ENCODE measurements around the gene TBC1D10A. TPM values are rescaled to one million over a fixed set of nuclear protein-coding genes. Genes with fewer than 3 reads are reported as not detected.
"Not testable (repeated sequence)": the region's sequence is repeated elsewhere in the genome, so short reads cannot be mapped to it uniquely, and the experiment has no call there.

TBC1D10A gene
- total RNA-seq, 2 donors from 2014 or later, result 27.2 to 36.9 TPM

DNA sequence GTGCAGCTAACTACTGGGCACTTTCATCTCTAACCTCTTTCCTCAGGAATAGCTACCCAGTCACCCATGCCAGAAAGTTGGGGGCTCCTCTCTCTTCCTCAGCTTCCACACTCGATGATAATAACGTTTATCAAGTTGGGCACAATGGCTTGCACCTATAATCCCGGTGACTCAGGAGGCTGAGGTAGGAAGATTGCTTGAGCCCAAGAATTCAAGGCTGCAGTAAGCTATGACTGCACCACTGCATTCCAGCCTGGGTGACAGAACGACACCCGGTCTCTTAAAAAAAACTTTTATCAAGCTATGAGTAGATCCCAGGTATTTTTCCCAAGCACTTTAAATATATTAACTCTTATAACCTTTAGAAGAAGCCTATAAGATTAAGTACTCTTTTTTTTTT lies 27.9 kb upstream of the TBC1D10A start:
- Mint-ChIP-seq H3K27ac (peak overlapping the region; percentile 72 to 93), H3K9me3 (no peaks in the 10 kb centered on the region), H3K36me3 (peaks cover 25 to 37% of the 10 kb centered on the region in 2 donors)
- no peak for ATAC-seq
- DNase-seq (ENCODE audit: low spot score in 2 of 2), result no peak

DNA sequence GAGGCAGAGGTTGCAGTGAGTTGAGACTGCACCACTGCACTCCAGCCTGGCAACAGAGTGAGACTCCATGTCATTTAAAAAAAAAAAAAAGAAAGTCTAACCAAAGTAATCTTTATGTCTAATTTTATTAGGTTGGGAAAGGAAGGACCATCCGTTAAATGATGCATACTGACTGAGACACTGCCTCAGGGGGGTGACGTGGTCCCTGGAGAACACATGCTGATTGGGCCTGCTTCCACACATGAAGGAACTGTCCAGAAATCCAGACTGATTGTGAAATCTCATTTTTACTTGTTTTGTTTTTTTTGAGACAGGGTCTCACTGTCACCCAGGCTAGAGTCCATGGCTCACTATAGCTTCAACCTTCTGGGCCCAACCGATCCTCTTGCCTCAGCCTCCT lies 24.5 kb upstream of the TBC1D10A start:
- Mint-ChIP-seq H3K36me3 (peaks cover 28 to 45% of the 10 kb centered on the region in 2 donors), H3K9me3 (no peaks in the 10 kb centered on the region), H3K27ac (peak overlapping the region in 1 of 2 donors; percentile 72)
- no peak for ATAC-seq
- no peak for DNase-seq (ENCODE audit: low spot score in 2 of 2)

DNA sequence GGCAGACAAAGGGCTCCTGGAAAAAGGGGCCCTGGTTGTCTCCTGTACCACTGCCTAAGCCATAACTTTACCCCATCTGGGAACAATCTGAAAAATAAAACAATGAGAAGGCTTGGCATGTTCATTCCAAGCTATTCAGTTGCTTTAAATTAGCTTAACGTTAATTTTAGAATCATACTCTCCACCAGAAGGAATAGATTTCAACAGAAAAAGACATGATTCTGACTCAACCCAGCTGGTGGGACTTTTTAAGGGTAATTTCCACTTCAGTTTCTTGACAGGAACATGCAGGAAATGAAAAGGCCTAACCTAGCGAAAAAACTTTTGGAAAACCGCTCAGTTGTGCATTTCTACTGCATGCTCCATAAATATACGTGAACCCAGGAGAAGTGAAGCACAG lies 22.1 kb upstream of the TBC1D10A start:
- H3K36me3 Mint-ChIP-seq, result peaks cover 18 to 51% of the 10 kb centered on the region in 2 donors
- ATAC-seq (no peak), DNase-seq (ENCODE audit: low spot score in 2 of 2) (no peak)
- H3K9me3 Mint-ChIP-seq, result no peaks in the 10 kb centered on the region
- peak overlapping the region; percentile 80 to 92 for H3K27ac Mint-ChIP-seq

DNA sequence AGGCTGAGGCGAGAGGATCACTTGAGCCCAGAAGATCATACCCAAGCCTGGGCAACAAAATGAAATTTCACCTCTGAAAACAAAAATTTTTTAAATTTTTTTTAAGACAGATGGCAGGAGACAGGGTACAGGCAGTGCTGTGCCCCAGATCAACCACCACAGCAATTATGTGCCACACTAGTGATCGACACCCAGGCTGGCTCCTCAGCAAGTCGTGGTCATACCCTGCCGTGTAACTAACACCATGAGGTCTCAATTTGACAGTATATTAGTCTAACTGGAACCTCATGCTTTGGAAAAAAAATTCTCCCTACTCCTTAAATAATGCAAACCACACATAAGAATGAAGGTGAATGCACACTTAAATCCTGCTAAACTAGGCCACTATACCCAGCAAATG lies 21.7 kb upstream of the TBC1D10A start:
- no peaks in the 10 kb centered on the region for H3K9me3 Mint-ChIP-seq
- H3K36me3 Mint-ChIP-seq, result peaks cover 17 to 55% of the 10 kb centered on the region in 2 donors
- peak overlapping the region; percentile 80 to 92 for H3K27ac Mint-ChIP-seq
- DNase-seq (ENCODE audit: low spot score in 2 of 2) (no peak), ATAC-seq (no peak)

DNA sequence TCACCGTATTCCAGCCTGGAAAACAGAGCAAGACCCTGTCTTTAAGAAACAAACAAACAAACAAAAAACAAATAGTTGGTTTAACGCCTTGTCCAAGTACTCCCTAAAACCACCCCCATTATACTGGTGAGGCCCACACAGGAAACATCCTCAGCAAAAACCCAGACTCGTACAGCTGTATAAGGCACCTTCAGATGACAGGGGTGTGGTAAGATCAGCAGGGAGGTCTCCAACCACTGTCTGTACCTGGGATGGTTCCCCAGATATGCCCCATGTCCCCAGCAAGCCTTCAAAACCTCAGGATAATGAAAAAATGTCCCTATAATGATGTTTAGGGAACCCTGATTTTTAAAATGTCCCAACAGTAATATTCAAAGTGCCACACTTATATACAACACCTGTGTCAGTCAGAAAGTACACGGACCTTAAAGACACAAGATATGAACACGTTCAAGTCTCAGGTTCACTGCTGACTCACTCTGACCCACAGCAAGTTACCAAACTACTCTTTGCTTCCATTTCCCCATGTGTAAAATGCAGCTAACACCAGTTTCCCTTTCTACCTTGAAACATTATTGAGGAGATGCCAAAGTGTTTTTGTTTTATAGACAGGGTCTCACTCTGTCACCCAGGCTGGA lies 20.6 kb upstream of the TBC1D10A start:
- Mint-ChIP-seq H3K27ac (peak overlapping the region; percentile 44 to 80), H3K36me3 (peaks cover 21 to 61% of the 10 kb centered on the region in 2 donors), H3K9me3 (no peaks in the 10 kb centered on the region)
- ATAC-seq (peak; percentile 79 to 89), DNase-seq (ENCODE audit: low spot score in 2 of 2) (no peak)

DNA sequence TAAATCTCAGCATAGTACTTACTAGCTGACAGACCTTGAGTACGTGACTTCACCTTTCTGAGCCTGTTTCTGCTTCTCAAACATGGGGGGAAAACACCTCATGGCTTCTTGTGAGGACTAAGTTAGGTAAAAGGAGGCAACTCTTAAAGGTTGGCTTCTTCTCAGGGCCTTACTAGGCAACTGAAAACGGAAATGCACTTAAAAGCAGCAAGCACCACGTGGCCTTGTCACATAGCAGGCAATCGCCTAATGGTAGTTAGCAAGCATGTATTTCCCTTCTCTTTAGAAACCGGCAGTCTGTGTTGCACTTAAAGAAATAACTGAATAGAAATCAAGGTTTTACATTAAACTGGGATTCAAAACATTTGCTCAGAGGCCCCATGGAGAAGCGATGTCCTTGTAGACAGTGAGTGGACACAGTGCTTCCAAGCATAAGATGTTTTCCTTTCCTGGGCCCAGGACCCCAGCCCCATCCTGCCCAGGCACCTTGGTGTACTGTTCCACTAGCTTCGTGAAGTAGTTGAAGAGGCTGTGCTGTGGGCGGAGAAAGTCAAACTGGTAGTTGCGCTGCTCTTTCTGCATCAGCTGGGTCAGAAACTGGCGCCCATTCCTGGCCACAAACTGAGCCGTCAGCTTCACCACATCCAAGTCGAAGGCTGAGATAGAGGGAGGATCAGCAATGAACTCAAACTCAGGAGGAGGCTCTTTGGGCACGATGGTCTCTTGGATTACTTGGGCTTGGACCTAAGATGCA lies 17.9 kb upstream of the TBC1D10A start:
- Mint-ChIP-seq H3K9me3 (no peaks in the 10 kb centered on the region), H3K27ac (peak overlapping the region; percentile 7 to 20), H3K36me3 (peaks cover 29 to 58% of the 10 kb centered on the region in 2 donors)
- peak; percentile 44 to 50 for ATAC-seq
- DNase-seq (ENCODE audit: low spot score in 2 of 2), result peak in 1 of 2 donors; percentile 22

DNA sequence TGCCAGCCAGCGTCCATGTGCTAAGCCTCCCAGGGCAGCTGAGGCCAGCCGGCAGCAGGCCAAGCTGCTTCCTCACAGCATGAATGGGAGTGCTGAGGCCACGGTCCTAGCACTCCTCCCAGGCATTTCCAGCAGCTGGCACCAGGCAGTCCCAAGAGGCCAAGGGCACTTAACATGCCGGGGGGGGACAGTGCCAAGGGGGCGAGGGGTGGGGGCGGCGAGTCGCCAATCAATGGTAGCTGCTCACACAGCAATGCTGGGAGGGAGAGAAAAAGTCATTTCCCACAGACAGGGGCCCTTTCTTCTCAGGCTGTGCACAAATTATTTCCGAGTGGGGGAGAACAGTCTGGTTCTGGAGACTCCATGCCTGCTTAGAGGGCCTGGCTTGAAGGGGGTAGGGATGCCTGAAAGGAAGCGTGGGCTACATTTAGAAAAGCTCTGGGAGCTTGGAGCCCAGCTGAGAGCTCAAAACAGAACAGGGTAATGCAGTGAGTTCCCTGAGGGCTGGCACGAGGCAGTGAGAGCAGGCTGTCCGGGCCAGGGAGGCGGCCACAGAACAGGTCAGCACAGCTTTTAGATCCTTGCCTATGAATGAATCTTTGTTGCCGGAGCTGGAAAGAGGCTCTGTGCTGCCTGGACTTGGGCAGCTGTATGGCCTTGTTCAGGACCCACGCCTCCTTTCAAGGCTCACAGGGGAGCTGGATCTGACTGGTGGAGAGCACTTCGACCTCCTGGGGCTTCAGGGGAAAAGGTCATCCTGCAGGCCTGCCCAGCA lies 14.4 kb upstream of the TBC1D10A start:
- ATAC-seq, result no peak
- H3K27ac Mint-ChIP-seq, result peak overlapping the region; percentile 29 to 55
- no peaks in the 10 kb centered on the region for H3K9me3 Mint-ChIP-seq
- peaks cover 33 to 72% of the 10 kb centered on the region in 2 donors for H3K36me3 Mint-ChIP-seq
- DNase-seq (ENCODE audit: low spot score in 2 of 2), result no peak

DNA sequence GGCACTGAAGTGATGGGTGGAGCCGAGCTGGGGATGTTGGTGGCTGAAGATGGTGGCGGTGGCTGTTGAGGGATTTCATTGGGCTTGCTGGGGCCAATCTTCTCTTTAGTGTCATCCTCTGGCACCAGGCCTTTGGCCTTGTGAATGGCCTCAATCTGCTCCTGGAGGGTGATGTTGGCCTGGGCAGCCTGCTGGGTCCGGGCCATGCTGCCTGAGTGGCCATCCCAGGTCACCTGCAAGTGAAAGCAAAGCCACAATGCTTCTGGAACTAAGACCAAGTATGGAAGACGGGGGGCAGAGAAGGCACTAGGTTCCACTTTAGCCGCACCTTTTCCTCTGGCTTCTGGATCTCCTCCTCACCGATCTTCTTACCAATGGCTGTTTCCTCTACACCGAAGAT lies 12.1 kb upstream of the TBC1D10A start:
- peaks cover 38 to 76% of the 10 kb centered on the region in 2 donors for H3K36me3 Mint-ChIP-seq
- DNase-seq (ENCODE audit: low spot score in 2 of 2), result no peak
- H3K27ac Mint-ChIP-seq, result peak overlapping the region; percentile 21 to 74
- no peaks in the 10 kb centered on the region for H3K9me3 Mint-ChIP-seq
- no peak for ATAC-seq

DNA sequence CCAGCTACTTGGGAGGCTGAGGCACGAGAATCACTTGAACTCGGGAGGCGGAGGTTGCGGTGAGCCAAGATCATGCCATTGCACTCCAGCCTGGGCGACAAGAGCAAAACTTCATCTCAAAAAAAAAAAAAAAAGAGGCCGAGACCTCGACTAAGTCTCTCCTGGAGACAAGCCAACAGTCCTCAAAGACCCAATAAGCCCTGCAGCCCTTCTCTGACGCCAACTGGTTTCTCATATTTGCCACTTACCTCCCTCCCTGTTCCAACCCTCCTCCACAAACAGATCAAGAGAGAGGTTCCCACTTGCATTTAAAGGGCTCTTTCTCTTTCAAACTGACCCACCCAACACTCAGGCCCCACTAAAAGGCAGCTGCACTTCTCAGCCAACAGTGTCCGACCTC lies 11.6 kb upstream of the TBC1D10A start:
- Mint-ChIP-seq H3K27ac (peak overlapping the region; percentile 21 to 30), H3K36me3 (peaks cover 37 to 76% of the 10 kb centered on the region in 2 donors)
- DNase-seq (ENCODE audit: low spot score in 2 of 2); H3K9me3 Mint-ChIP-seq; ATAC-seq: not testable (repeated sequence)

DNA sequence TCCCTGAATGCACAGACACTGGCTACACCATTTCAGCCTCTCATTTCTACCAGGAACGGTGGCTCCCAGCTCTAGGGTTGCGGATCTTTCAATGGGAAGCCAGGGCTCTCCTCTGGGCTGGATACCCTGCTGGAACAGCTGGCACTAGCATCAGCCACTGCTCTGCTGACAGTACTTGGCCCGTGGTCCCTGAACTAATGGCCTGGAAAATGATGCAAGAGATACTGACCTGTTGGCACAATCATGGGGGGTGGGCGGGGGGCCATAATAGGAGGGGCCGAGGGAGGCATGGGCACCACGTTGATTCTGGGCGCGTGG lies 10.7 kb upstream of the TBC1D10A start:
- ATAC-seq, result no peak
- peak overlapping the region in 1 of 2 donors; percentile 46 for H3K27ac Mint-ChIP-seq
- DNase-seq (ENCODE audit: low spot score in 2 of 2), result no peak
- H3K36me3 Mint-ChIP-seq, result peaks cover 34 to 72% of the 10 kb centered on the region in 2 donors
- no peaks in the 10 kb centered on the region for H3K9me3 Mint-ChIP-seq

DNA sequence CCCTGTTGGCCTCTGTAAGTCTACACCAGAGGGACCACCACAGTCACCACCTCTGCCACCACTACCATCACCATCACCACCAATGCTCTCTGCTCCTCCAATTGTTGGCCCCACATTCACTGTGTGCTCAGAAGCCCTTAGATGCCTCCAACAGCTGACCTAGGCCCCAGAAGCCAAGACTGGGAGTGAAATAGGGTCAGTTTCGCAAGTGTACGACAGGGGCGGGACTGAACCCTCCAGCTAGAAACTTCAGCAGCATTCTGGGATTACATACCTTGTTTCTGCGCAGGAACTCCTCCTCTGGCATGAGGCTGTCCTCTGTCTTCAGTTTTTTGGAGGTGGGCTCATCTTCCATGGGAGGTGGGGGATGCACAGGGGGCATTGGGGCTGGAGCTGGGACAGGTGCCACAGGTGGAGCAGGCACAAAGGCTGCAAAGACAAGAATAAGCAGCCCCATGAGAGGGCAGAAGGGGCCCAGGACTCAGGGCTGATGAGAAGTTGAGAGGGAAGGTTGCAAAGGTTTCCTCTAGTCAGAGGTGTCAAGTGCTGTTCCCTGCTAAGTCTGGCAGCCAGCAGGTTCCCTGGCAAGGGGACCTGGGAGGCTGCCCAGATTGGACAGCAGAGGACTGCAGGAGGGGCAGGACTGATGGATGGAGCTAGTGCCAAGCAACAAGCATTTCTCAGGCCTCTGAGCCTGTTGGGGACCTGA lies 10.2 kb upstream of the TBC1D10A start:
- H3K27ac Mint-ChIP-seq, result peak overlapping the region in 1 of 2 donors; percentile 31
- ATAC-seq (no peak), DNase-seq (ENCODE audit: low spot score in 2 of 2) (no peak)
- H3K36me3 Mint-ChIP-seq, result peaks cover 30 to 67% of the 10 kb centered on the region in 2 donors
- no peaks in the 10 kb centered on the region for H3K9me3 Mint-ChIP-seq

DNA sequence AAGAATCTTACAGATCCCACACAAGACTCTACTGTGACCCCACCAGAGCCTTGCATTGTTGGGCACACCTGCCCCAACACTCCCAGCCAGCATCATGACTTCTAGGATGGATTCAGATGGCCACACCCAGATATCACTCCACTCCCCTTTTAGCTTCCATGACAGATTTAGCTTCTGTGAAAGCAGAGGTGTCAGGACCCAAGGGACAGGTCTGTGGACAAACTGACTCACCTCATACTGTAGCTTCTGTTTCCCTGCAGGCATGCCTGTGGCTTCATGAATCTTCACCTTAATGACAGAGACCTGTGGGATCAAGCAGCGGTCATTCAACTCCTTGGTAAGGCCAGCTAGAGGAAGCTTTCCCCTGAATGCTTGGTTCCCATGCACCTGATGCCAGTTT lies 8.5 kb upstream of the TBC1D10A start:
- peak; percentile 39 to 59 for ATAC-seq
- DNase-seq (ENCODE audit: low spot score in 2 of 2), result no peak
- H3K36me3 Mint-ChIP-seq, result peaks cover 31 to 61% of the 10 kb centered on the region in 2 donors
- H3K27ac Mint-ChIP-seq, result peak overlapping the region; percentile 73 to 77
- H3K9me3 Mint-ChIP-seq, result no peaks in the 10 kb centered on the region

DNA sequence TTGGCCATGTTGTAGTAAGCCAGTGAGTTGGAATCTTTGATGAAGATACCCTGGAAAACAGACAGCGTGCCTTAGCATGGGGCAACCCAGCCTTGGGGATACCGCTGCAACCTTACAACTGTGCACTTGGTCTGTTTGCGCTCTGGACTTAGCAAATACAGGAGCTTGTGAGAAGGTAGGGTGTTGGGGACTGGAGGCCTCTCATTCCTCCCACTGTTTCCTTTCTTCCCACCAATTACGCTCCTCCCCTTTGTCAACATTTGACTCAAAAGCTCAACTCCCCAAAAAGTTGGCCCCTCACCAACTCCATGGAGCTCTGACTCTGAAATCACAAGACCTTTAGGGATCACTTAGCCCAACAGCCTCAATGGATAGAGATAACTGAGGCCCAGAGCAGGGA lies 7.9 kb upstream of the TBC1D10A start:
- Mint-ChIP-seq H3K9me3 (no peaks in the 10 kb centered on the region), H3K27ac (peak overlapping the region; percentile 73 to 77), H3K36me3 (peaks cover 31 to 56% of the 10 kb centered on the region in 2 donors)
- ATAC-seq, result peak in 1 of 2 donors; percentile 51
- no peak for DNase-seq (ENCODE audit: low spot score in 2 of 2)

DNA sequence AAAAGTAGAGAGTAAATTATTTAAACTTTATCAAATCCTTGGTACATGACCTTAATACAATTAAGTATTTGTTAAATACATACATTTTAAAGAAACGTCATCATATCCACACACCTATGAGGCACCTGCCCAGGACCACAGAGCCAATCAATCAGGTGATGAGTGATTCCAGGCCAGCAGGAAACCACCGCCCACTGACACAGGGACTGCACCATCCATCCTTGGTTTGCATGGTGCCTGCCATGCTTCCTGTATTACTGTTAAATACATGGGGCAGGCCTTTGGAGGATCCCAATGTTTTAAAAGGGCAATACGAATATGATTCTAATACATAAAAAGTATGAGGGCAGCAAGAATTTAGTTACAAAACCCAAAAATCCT lies 7.0 kb upstream of the TBC1D10A start:
- H3K36me3 Mint-ChIP-seq, result peaks cover 25 to 48% of the 10 kb centered on the region in 2 donors
- peak overlapping the region; percentile 22 to 70 for H3K27ac Mint-ChIP-seq
- ATAC-seq, result peak in 1 of 2 donors; percentile 81
- no peaks in the 10 kb centered on the region for H3K9me3 Mint-ChIP-seq
- DNase-seq (ENCODE audit: low spot score in 2 of 2), result peak in 1 of 2 donors; percentile 64

DNA sequence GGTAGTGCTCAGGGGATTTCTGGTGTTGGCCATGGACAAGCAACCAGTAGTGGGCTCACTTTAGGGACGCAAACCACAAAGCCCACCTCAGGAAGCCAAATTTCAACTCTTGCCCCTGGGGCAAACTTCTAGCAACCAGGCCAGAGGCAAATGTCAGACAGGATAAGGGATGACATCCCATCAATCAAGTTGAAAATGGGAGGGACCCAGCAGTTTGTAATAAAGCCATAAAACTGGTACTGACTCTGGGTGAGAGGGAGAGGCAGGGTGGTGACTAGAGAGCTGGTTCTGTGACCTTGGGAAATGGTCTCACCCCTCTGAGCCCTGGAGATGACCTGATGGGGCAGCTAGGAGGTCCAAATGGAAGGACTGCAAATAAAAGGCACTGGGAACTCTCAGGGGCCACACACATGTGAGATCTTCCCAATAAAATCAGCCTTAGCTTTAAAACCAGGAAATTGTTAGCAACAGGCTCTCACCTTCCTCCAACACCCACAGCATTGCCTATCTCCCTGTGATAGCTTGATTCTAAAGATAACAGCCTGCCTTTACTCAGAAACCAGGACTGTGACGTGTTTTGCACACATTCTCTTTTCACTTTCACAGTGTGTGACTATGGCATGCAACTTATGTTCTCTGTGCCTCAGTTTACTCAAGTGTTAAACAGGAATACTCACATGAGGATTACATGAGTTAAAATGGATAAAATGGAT lies 6.4 kb upstream of the TBC1D10A start:
- DNase-seq (ENCODE audit: low spot score in 2 of 2), result no peak

DNA sequence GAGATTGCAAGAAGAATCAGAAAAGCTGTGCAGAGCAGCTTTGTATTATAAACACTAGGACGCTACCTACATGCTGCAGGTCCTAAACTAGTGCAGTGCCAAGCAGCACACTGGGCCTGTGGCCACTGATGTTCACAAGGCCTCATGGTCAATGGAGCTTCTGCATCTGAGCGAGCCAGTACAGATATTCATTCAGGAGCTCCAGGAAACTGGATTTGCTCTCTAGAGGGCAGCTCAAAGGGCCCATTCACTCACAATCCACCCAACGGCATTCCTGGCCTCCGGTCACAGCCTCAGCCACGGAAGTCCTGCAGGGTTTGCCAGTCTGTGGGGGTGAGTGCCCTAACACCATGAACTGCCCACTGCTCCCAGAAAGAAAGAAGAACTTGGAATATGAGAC lies 5.8 kb upstream of the TBC1D10A start:
- DNase-seq (ENCODE audit: low spot score in 2 of 2), result no peak
- H3K36me3 Mint-ChIP-seq, result peaks cover 20 to 37% of the 10 kb centered on the region in 2 donors

More for the DNA sequence above, 6.4 kb upstream of the TBC1D10A start:
- H3K36me3 Mint-ChIP-seq, result peaks cover 24 to 43% of the 10 kb centered on the region in 2 donors
- peak overlapping the region; percentile 22 to 70 for H3K27ac Mint-ChIP-seq
- peak in 1 of 2 donors; percentile 75 for ATAC-seq
- no peaks in the 10 kb centered on the region for H3K9me3 Mint-ChIP-seq

More for the DNA sequence above, 5.8 kb upstream of the TBC1D10A start:
- H3K9me3 Mint-ChIP-seq, result no peaks in the 10 kb centered on the region
- peak overlapping the region; percentile 65 to 70 for H3K27ac Mint-ChIP-seq
- ATAC-seq, result no peak

Data from activated naive CD4-positive, alpha-beta T cell treated with anti-CD3 and anti-CD28 coated beads, Interleukin-2, amount 50 U/mL, for 72 hours (primary cell).